Liver (tissue), 9 donors: ENCODE measurements around the gene USP21. TPM values are rescaled to one million over a fixed set of nuclear protein-coding genes. Genes with fewer than 3 reads are reported as not detected.

Experiments used
- DNase-seq: peaks from one replicate; pipeline ENCODE4 v3.0.0-alpha.2; 2017; ENCODE audit warnings: low spot score
- H3K27ac ChIP-seq, 2 donors: one replicate each; pipeline ENCODE4 v1.7.0; 2013; ENCODE audit warnings: inconsistent platforms in 2 of 2, low read length in 2 of 2, control low read depth in 1 of 2, low read depth in 1 of 2, mild to moderate bottlenecking in 1 of 2
- H3K27me3 ChIP-seq, 4 donors: one replicate each; pipeline versions ENCODE4 v1.6.1 to v1.7.0; 2013; ENCODE audit warnings: low read length in 3 of 4, inconsistent platforms in 1 of 4, mild to moderate bottlenecking in 1 of 4, moderate library complexity in 1 of 4; ENCODE audit not compliant: control insufficient read depth in 4 of 4, insufficient read depth in 4 of 4
- H3K36me3 ChIP-seq, 4 donors: one replicate each; pipeline versions ENCODE4 v1.6.1 to v1.7.0; 2013; ENCODE audit warnings: low read length in 3 of 4, mild to moderate bottlenecking in 3 of 4, low read depth in 1 of 4, moderate library complexity in 1 of 4; ENCODE audit not compliant: control insufficient read depth in 4 of 4, insufficient read depth in 3 of 4
- H3K4me1 ChIP-seq, 4 donors: one replicate each; pipeline versions ENCODE4 v1.6.1 to v1.7.0; 2013; ENCODE audit warnings: low read length in 3 of 4, mild to moderate bottlenecking in 3 of 4, moderate library complexity in 1 of 4; ENCODE audit not compliant: control insufficient read depth in 4 of 4, insufficient read depth in 4 of 4
- H3K4me3 ChIP-seq, 3 donors: one replicate each; pipeline versions ENCODE4 v1.6.1 to v1.7.0; 2013; ENCODE audit warnings: low read length in 3 of 3, control low read depth in 1 of 3, low read depth in 1 of 3, mild to moderate bottlenecking in 1 of 3
- H3K9ac ChIP-seq, 2 donors: one replicate each; pipeline ENCODE4 v1.7.0; 2013; ENCODE audit warnings: low read length in 2 of 2, mild to moderate bottlenecking in 2 of 2, moderate library complexity in 2 of 2, control low read depth in 1 of 2, low read depth in 1 of 2
- H3K9me3 ChIP-seq, 4 donors: one replicate each; pipeline versions ENCODE4 v1.6.1 to v1.7.0; 2013; ENCODE audit warnings: low read length in 3 of 4; ENCODE audit not compliant: control insufficient read depth in 4 of 4
- ATF3 ChIP-seq: IDR thresholded peaks from 2 replicates; pipeline ENCODE4 v1.6.1; 2016; ENCODE audit warnings: antibody characterized with exemption
- CTCF ChIP-seq: fragments of 150-350 bp; IDR thresholded peaks from 2 replicates; pipeline ENCODE4 v1.5.1; 2017; ENCODE audit warnings: improper control_type of control experiment, low read depth, low read length; ENCODE audit not compliant: missing input control
- EGR1 ChIP-seq, 2 donors: IDR thresholded peaks; 2 replicates each; pipeline ENCODE4 v1.6.1; 2016 to 2018; ENCODE audit warnings: antibody characterized with exemption in 2 of 2, low read depth in 2 of 2
- FOXA1 ChIP-seq: IDR thresholded peaks from 2 replicates; pipeline ENCODE4 v1.6.1; 2016; ENCODE audit warnings: antibody characterized with exemption
- FOXA2 ChIP-seq: IDR thresholded peaks from 2 replicates; pipeline ENCODE4 v1.6.1; 2016; ENCODE audit warnings: antibody characterized with exemption
- GABPA ChIP-seq, 2 donors: IDR thresholded peaks in 1 of 2; conservative IDR thresholded peaks in 1 of 2; 2 replicates each; pipeline ENCODE4 v1.6.1; 2016; ENCODE audit warnings: antibody characterized with exemption in 2 of 2, mild to moderate bottlenecking in 1 of 2, moderate library complexity in 1 of 2
- HNF4A ChIP-seq, 2 donors: conservative IDR thresholded peaks; 2 replicates each; pipeline ENCODE4 v1.6.1; 2016; ENCODE audit warnings: antibody characterized with exemption in 2 of 2, mild to moderate bottlenecking in 2 of 2
- HNF4G ChIP-seq: IDR thresholded peaks from 2 replicates; pipeline ENCODE4 v1.6.1; 2016; ENCODE audit warnings: antibody characterized with exemption
- JUND ChIP-seq, 2 donors: IDR thresholded peaks; 2 replicates each; pipeline ENCODE4 v1.6.1; 2016; ENCODE audit warnings: antibody characterized with exemption in 2 of 2
- MAX ChIP-seq: IDR thresholded peaks from 2 replicates; pipeline ENCODE4 v1.6.1; 2016; ENCODE audit warnings: antibody characterized with exemption
- NR2F2 ChIP-seq: IDR thresholded peaks from 2 replicates; pipeline ENCODE4 v1.6.1; 2016; ENCODE audit warnings: antibody characterized with exemption
- RAD21 ChIP-seq, 2 donors: IDR thresholded peaks; 2 replicates each; pipeline ENCODE4 v1.6.1; 2016; ENCODE audit warnings: antibody characterized with exemption in 2 of 2, mild to moderate bottlenecking in 2 of 2
- RXRA ChIP-seq, 2 donors: IDR thresholded peaks; 2 replicates each; pipeline ENCODE4 v1.6.1; 2017 to 2018; ENCODE audit warnings: antibody characterized with exemption in 2 of 2, mild to moderate bottlenecking in 1 of 2
- SP1 ChIP-seq: IDR thresholded peaks from 2 replicates; pipeline ENCODE4 v1.6.1; 2018; ENCODE audit warnings: antibody characterized with exemption, mild to moderate bottlenecking
- TAF1 ChIP-seq: conservative IDR thresholded peaks from 2 replicates; pipeline ENCODE4 v1.6.1; 2016; ENCODE audit warnings: antibody characterized with exemption, mild to moderate bottlenecking
- YY1 ChIP-seq: IDR thresholded peaks from 2 replicates; pipeline ENCODE4 v1.6.1; 2016; ENCODE audit warnings: antibody characterized with exemption, mild to moderate bottlenecking
- ZBTB33 ChIP-seq: IDR thresholded peaks from 2 replicates; pipeline ENCODE4 v1.6.1; 2016; ENCODE audit warnings: antibody characterized with exemption
- WGBS: extraction: QIAGEN DNeasy Blood & Tissue Kit; methylation state at CpG from one replicate; pipeline ENCODE4 v1.1.7; 2013; 5-methylcytosine and 5-hydroxymethylcytosine counted together
- polyA plus RNA-seq, 2 donors: library from polyadenylated mRNA; stranded (reverse) in 1 of 2; unstranded in 1 of 2; fragments of 200-250 nt in 1 of 2; fragments of >200 nt in 1 of 2; fragmentation: Nextera tagmentation in 1 of 2; extraction: Ambion mirVana in 1 of 2; gene quantifications; one replicate each; pipeline versions ENCODE4 v1.2.1 to v1.2.3, GENCODE V29; 2013 to 2015
- total RNA-seq, 2 donors: library from RNA; depleted of rRNA; stranded (reverse); fragments of >200 nt; gene quantifications; one replicate each; pipeline ENCODE4 v1.2.3, GENCODE V29; 2014
- donor health status: healthy.
- donor health status: healthy.
- donor health status: healthy.
- donor health status: healthy.
- donor health status: healthy.

USP21 gene
- total and polyA plus RNA-seq, 4 donors = 4.1 to 9.0 (median 6.5) TPM

GRCh38 chr1:161185282-161185682, 26.0 kb downstream of the USP21 start:
- no peak overlapping the region for H3K9ac ChIP-seq
- no peaks in the 10 kb centered on the region for H3K27me3 ChIP-seq
- no peak for DNase-seq
- peak in 1 of 2 donors; percentile 22 for TF ChIP-seq RAD21 (IDR thresholded peaks at IDR 0.05)
- no peak for TF ChIP-seq ZBTB33
- no peak for TF ChIP-seq ATF3
- TF ChIP-seq YY1 = peak; percentile 27
- TF ChIP-seq NR2F2 = peak; percentile 63
- TF ChIP-seq SP1 = peak; percentile 46
- TF ChIP-seq GABPA (IDR thresholded peaks at IDR 0.05 in 1 of 2, conservative IDR thresholded peaks at IDR 0.05 in 1 of 2) = no peak
- peak; percentile 79 for TF ChIP-seq MAX
- TF ChIP-seq EGR1 (IDR thresholded peaks at IDR 0.05; ENCODE audit: low read depth in 2 of 2) = peak; percentile 10 to 58
- TF ChIP-seq HNF4G = no peak
- TF ChIP-seq JUND (IDR thresholded peaks at IDR 0.05) = no peak
- H3K36me3 ChIP-seq = no peaks in the 10 kb centered on the region
- H3K4me3 ChIP-seq = no peak overlapping the region
- 30% methylated on average over 3 of the region's 3 CpGs for WGBS
- peaks cover 0 to 3% (median 1%) of the 10 kb centered on the region in 4 donors for H3K4me1 ChIP-seq
- H3K9me3 ChIP-seq = no peaks in the 10 kb centered on the region
- peak overlapping the region; percentile 77 to 78 for H3K27ac ChIP-seq

GRCh38 chr1:161185732-161186311, 26.5 kb downstream of the USP21 start:
- no peaks in the 10 kb centered on the region for H3K27me3 ChIP-seq
- no peak overlapping the region for H3K4me3 ChIP-seq
- H3K36me3 ChIP-seq = peaks cover 0 to 1% (median 0%) of the 10 kb centered on the region in 4 donors
- DNase-seq = no peak
- no peaks in the 10 kb centered on the region for H3K9me3 ChIP-seq
- peak overlapping the region; percentile 77 to 78 for H3K27ac ChIP-seq
- peaks cover 0 to 3% (median 1%) of the 10 kb centered on the region in 4 donors for H3K4me1 ChIP-seq
- TF ChIP-seq EGR1 (IDR thresholded peaks at IDR 0.05; ENCODE audit: low read depth in 2 of 2) = peak in 1 of 2 donors; percentile 13
- TF ChIP-seq RAD21 (IDR thresholded peaks at IDR 0.05) = no peak
- no peak for TF ChIP-seq JUND (IDR thresholded peaks at IDR 0.05)
- no peak for TF ChIP-seq MAX
- no peak overlapping the region for H3K9ac ChIP-seq
- 58% methylated on average over 2 of the region's 2 CpGs for WGBS

GRCh38 chr1:161187311-161187710, 28.0 kb downstream of the USP21 start:
- H3K27ac ChIP-seq = no peak overlapping the region
- H3K27me3 ChIP-seq = no peaks in the 10 kb centered on the region
- H3K9ac ChIP-seq = no peak overlapping the region
- H3K9me3 ChIP-seq = no peaks in the 10 kb centered on the region
- no peak for DNase-seq
- WGBS = 80% methylated on average over 3 of the region's 3 CpGs
- H3K36me3 ChIP-seq = peaks cover 0 to 5% (median under 1%) of the 10 kb centered on the region in 4 donors
- H3K4me3 ChIP-seq = no peak overlapping the region
- H3K4me1 ChIP-seq = peaks cover 0 to 3% (median 1%) of the 10 kb centered on the region in 4 donors
- TF ChIP-seq ZBTB33 (no peak), SP1 (no peak), FOXA2 (no peak), CTCF (no peak), YY1 (no peak), FOXA1 (no peak), RAD21 (IDR thresholded peaks at IDR 0.05) (no peak), EGR1 (IDR thresholded peaks at IDR 0.05; ENCODE audit: low read depth in 2 of 2) (no peak), RXRA (IDR thresholded peaks at IDR 0.05) (no peak), HNF4A (conservative IDR thresholded peaks at IDR 0.05) (no peak), TAF1 (no peak)
